Uterus (tissue), 4 donors: ENCODE data around the gene SNAPC4. TPM values are rescaled to one million over a fixed set of nuclear protein-coding genes. Genes with fewer than 3 reads are reported as not detected.
A peak's percentile ranks its signal among the peaks of the same experiment; 100 is the strongest.

Source experiments
- DNase-seq, 2 donors: peaks; one replicate each; pipeline ENCODE4 v3.0.0-alpha.2; 2019 to 2020
- H3K27ac ChIP-seq, 2 donors: fragments of 200-600 bp; sonication (generic); 1 replicate in 1 of 2; 2 replicates in 1 of 2; pipeline ENCODE4 v1.5.1; 2016 to 2018
- H3K27me3 ChIP-seq, 2 donors: fragments of 200-600 bp; sonication (generic); one replicate each; pipeline ENCODE4 v1.5.1; 2018 to 2019; ENCODE audit warnings: control low read depth in 1 of 2
- H3K36me3 ChIP-seq, 2 donors: fragments of 200-600 bp; sonication (generic); one replicate each; pipeline ENCODE4 v1.5.1; 2019; ENCODE audit warnings: control low read depth in 1 of 2
- H3K4me1 ChIP-seq, 2 donors: fragments of 200-600 bp; sonication (generic); one replicate each; pipeline ENCODE4 v1.5.1; 2018 to 2019; ENCODE audit warnings: control low read depth in 1 of 2
- H3K4me3 ChIP-seq, 2 donors: fragments of 200-600 bp; sonication (generic); 1 replicate in 1 of 2; 2 replicates in 1 of 2; pipeline ENCODE4 v1.5.1; 2018 to 2019; ENCODE audit warnings: mild to moderate bottlenecking in 1 of 2
- H3K9me3 ChIP-seq, 2 donors: fragments of 200-600 bp; sonication (generic); one replicate each; pipeline ENCODE4 v1.5.1; 2019; ENCODE audit warnings: control low read depth in 1 of 2
- POLR2A ChIP-seq, 2 donors: fragments of 450-650 bp; IDR thresholded peaks; one replicate each; pipeline ENCODE4 v1.6.1; 2016; ENCODE audit warnings: antibody characterized with exemption in 2 of 2, mild to moderate bottlenecking in 1 of 2, moderate library complexity in 1 of 2
- intact Hi-C: fragments of 100-400 bp; cut with DNase I; formaldehyde crosslinking; loops from one replicate; pipeline ENCODE4 v1.15.1; 2023; ENCODE audit warnings: low total_unique reads
- total RNA-seq, 4 donors: library from RNA; depleted of rRNA in 3 of 4; stranded (reverse); fragments of >200 nt in 3 of 4; gene quantifications; one replicate each; pipeline versions ENCODE4 v1.1.0 to v1.2.4, GENCODE V29; 2014 to 2023
- TF ChIP-seq, protein P1 (sequence below), 4 experiments: fragments of 200-600 bp in 2 of 4; fragments of 450-650 bp in 2 of 4; sonication (generic) in 2 of 4; IDR thresholded peaks; one replicate each; pipeline ENCODE4 v1.5.1; 2016 to 2019; ENCODE audit warnings: antibody characterized with exemption in 4 of 4, mild to moderate bottlenecking in 2 of 4, moderate library complexity in 1 of 4
- donor health status: DM: yes; HTN: yes; CAD: no.

SNAPC4 gene
- total RNA-seq, 4 donors from 2014 or later = 0.51 to 12.5 (median 7.7) TPM

- H3K4me1 ChIP-seq = no peaks in the 10 kb centered on the region
- H3K27ac ChIP-seq = peak overlapping the region; percentile 56 to 94
- intact Hi-C loops = no loop called here
- TF ChIP-seq, protein P1, sequence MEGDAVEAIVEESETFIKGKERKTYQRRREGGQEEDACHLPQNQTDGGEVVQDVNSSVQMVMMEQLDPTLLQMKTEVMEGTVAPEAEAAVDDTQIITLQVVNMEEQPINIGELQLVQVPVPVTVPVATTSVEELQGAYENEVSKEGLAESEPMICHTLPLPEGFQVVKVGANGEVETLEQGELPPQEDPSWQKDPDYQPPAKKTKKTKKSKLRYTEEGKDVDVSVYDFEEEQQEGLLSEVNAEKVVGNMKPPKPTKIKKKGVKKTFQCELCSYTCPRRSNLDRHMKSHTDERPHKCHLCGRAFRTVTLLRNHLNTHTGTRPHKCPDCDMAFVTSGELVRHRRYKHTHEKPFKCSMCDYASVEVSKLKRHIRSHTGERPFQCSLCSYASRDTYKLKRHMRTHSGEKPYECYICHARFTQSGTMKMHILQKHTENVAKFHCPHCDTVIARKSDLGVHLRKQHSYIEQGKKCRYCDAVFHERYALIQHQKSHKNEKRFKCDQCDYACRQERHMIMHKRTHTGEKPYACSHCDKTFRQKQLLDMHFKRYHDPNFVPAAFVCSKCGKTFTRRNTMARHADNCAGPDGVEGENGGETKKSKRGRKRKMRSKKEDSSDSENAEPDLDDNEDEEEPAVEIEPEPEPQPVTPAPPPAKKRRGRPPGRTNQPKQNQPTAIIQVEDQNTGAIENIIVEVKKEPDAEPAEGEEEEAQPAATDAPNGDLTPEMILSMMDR (IDR thresholded peaks at IDR 0.05) = no peak
- no peak for TF ChIP-seq POLR2A (IDR thresholded peaks at IDR 0.05)
- no peaks in the 10 kb centered on the region for H3K27me3 ChIP-seq
- no peaks in the 10 kb centered on the region for H3K36me3 ChIP-seq
- H3K9me3 ChIP-seq = no peaks in the 10 kb centered on the region
- H3K4me3 ChIP-seq = no peak overlapping the region
- no peak for DNase-seq
Observed at GRCh38 chr9:136361047-136361753, 38.8 kb downstream of the SNAPC4 start.

- Histone ChIP-seq H3K27ac (peak overlapping the region; percentile 56 to 94), H3K4me1 (no peaks in the 10 kb centered on the region), H3K4me3 (no peak overlapping the region), H3K27me3 (no peaks in the 10 kb centered on the region), H3K9me3 (no peaks in the 10 kb centered on the region), H3K36me3 (no peaks in the 10 kb centered on the region)
- no peak for DNase-seq
- intact Hi-C loops = no loop called here
- TF ChIP-seq POLR2A (IDR thresholded peaks at IDR 0.05) = no peak
- TF ChIP-seq, protein P1 (IDR thresholded peaks at IDR 0.05) = no peak
Observed at GRCh38 chr9:136359774-136360718, 39.9 kb downstream of the SNAPC4 start.

GRCh38 chr9:136358888-136359287, 41.1 kb downstream of the SNAPC4 start:
- Histone ChIP-seq H3K4me3 (no peak overlapping the region), H3K27ac (no peak overlapping the region), H3K27me3 (no peaks in the 10 kb centered on the region), H3K4me1 (peaks cover 0 to 9% of the 10 kb centered on the region in 2 donors), H3K9me3 (no peaks in the 10 kb centered on the region), H3K36me3 (no peaks in the 10 kb centered on the region)
- no peak for DNase-seq
- TF ChIP-seq, protein P1 (IDR thresholded peaks at IDR 0.05) = no peak
- TF ChIP-seq POLR2A (IDR thresholded peaks at IDR 0.05) = no peak
- intact Hi-C loops = no loop called here

GRCh38 chr9:136358016-136358415, 42.0 kb downstream of the SNAPC4 start:
- H3K4me1 ChIP-seq = peaks cover 0 to 14% of the 10 kb centered on the region in 2 donors
- no peaks in the 10 kb centered on the region for H3K27me3 ChIP-seq

More at GRCh38 chr9:136358016-136358415, 42.0 kb downstream of the SNAPC4 start:
- no peak overlapping the region for H3K27ac ChIP-seq
- no peak for TF ChIP-seq POLR2A (IDR thresholded peaks at IDR 0.05)
- TF ChIP-seq, protein P1 (IDR thresholded peaks at IDR 0.05) = no peak
- DNase-seq = no peak
- intact Hi-C loops = no loop called here
- H3K4me3 ChIP-seq = no peak overlapping the region
- H3K9me3 ChIP-seq = no peaks in the 10 kb centered on the region
- H3K36me3 ChIP-seq = no peaks in the 10 kb centered on the region
